Thymus (tissue), 11 donors: ENCODE measurements around the gene RMND1. TPM values are rescaled to one million over a fixed set of nuclear protein-coding genes. Genes with fewer than 3 reads are reported as not detected.
A peak's percentile ranks its signal among the peaks of the same experiment; 100 is the strongest.

Experiments used
- DNase-seq, 9 donors: peaks; one replicate each; pipeline ENCODE4 v3.0.0-alpha.2; 2013; ENCODE audit warnings: low spot score in 9 of 9, low read depth in 6 of 9, missing footprints in 1 of 9
- H3K27ac ChIP-seq, 2 donors: one replicate each; pipeline ENCODE4 v1.5.1; 2013; ENCODE audit warnings: control low read depth in 1 of 2, low read depth in 1 of 2, low read length in 1 of 2, mild to moderate bottlenecking in 1 of 2, moderate library complexity in 1 of 2
- H3K27me3 ChIP-seq, 2 donors: one replicate each; pipeline ENCODE4 v1.5.1; 2013; ENCODE audit warnings: low read length in 1 of 2; ENCODE audit not compliant: control insufficient read depth in 2 of 2, insufficient read depth in 1 of 2
- H3K36me3 ChIP-seq, 2 donors: one replicate each; pipeline ENCODE4 v1.5.1; 2013; ENCODE audit warnings: low read length in 1 of 2, mild to moderate bottlenecking in 1 of 2, moderate library complexity in 1 of 2; ENCODE audit not compliant: control insufficient read depth in 2 of 2, insufficient read depth in 2 of 2
- H3K4me1 ChIP-seq, 2 donors: one replicate each; pipeline ENCODE4 v1.5.1; 2013; ENCODE audit warnings: low read length in 2 of 2; ENCODE audit not compliant: control insufficient read depth in 2 of 2, insufficient read depth in 2 of 2
- H3K4me3 ChIP-seq, 2 donors: one replicate each; pipeline ENCODE4 v1.5.1; 2013; ENCODE audit warnings: low read length in 2 of 2, control low read depth in 1 of 2, mild to moderate bottlenecking in 1 of 2
- H3K9me3 ChIP-seq, 2 donors: one replicate each; pipeline ENCODE4 v1.5.1; 2013; ENCODE audit warnings: low read length in 1 of 2, mild to moderate bottlenecking in 1 of 2; ENCODE audit not compliant: control insufficient read depth in 2 of 2, insufficient read depth in 1 of 2
- WGBS: extraction: QIAGEN DNeasy Blood & Tissue Kit; methylation state at CpG from one replicate; pipeline ENCODE4 v1.1.7; 2013; 5-methylcytosine and 5-hydroxymethylcytosine counted together
- polyA plus RNA-seq: library from polyadenylated mRNA; stranded (reverse); fragments of 200-250 nt; gene quantifications from one replicate; pipeline ENCODE4 v1.2.3, GENCODE V29; 2013
- total RNA-seq: library from RNA; stranded (reverse); fragments of 120-200 nt; gene quantifications from one replicate; pipeline ENCODE4 v1.2.4, GENCODE V29; 2013
- donor health status: healthy.

RMND1 gene
- total and polyA plus RNA-seq, 2 donors: 17.0 to 17.2 TPM

DNA sequence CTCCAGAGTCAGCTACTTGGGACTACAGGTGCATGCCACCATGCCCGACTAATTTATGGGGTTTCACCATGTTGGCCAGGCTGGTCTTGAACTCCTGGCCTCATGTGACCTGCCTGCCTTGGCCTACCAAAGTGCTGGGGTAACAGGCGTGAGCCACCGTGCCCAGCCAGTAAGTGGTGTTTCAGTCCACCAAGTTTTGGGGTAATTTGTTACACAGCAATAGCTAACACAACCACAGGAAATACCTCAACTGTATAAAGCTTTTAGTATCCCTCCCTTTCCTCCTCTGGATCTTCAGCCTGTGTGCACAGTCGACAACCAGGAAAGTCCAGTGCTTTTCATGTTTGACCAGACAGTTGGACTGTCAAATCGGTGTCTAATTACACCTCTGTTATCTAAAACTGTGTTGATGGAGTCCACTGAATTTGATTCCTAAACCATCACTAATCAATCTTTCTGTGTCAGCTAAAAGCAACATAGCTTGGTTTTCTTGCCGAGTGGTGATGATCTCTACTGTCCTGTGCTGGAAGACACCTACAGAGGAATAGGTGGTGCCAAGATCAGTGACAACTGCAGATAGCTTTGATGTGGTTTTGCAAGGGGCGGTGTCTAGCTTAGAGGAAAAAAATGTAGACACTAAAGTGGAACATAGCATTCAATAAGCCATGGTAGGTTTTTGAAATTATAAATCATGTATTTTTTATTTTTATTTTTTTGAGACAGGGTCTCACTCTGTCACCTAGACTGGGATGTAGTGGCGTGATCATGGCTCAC, 38.4 kb downstream of the RMND1 start:
- DNase-seq: peak in 7 of 9 donors; percentile 29 to 83 (median 58)

DNA sequence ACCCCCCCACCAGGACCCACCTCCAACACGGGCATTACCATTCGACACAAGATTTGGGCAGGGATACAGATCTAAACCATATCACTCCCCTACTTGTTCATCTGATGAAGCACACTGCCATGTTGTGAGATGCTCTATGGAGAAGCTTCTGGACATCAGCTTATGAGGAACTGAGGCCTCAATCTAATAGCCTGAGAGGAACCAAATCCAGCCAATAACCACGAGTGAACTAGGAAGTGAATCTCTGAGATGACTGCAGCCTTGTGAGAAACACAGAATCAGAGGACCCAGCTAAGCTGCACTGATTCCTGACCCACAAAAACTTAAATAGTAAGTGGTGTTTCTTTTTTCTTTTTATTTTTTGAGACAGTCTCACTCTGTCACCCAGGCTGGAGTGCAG, 39.0 kb downstream of the RMND1 start:
- H3K9me3 ChIP-seq: peaks cover 0 to 6% of the 10 kb centered on the region in 2 donors
- H3K27me3 ChIP-seq: no peaks in the 10 kb centered on the region
- peaks cover 12 to 52% of the 10 kb centered on the region in 2 donors for H3K36me3 ChIP-seq
- WGBS: 96% methylated on average over 3 of the region's 3 CpGs
- H3K4me1 ChIP-seq: peaks cover 8 to 10% of the 10 kb centered on the region in 2 donors
- H3K27ac ChIP-seq: no peak overlapping the region
- H3K4me3 ChIP-seq: no peak overlapping the region
- no peak for DNase-seq

More for the DNA sequence above, 38.4 kb downstream of the RMND1 start:
- Histone ChIP-seq H3K36me3 (peaks cover 14 to 49% of the 10 kb centered on the region in 2 donors), H3K9me3 (peaks cover 0 to 6% of the 10 kb centered on the region in 2 donors), H3K27me3 (no peaks in the 10 kb centered on the region), H3K27ac (no peak overlapping the region), H3K4me1 (peaks cover 8 to 10% of the 10 kb centered on the region in 2 donors), H3K4me3 (no peak overlapping the region)
- WGBS: 77% methylated on average over 8 of the region's 8 CpGs

DNA sequence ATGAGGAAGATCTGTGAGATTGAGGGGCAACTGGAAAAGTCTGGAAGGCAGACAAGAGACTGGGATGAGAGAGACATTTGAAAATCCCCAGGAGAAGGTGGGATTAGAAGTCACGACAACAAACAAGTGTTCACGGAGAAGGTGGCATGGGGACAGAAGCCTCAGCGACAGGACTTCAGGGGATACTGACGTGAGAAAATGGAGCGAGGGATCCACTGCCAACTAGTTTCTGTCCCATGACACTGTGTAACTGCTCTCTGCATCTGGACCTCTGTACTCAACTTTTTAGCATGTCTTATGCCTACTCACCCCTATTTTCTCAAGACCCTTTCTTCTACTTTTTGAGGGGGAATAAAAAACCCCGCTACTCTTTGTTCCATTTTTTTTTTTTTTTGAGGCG, 42.2 kb downstream of the RMND1 start:
- Histone ChIP-seq H3K4me1 (peaks cover 8 to 10% of the 10 kb centered on the region in 2 donors), H3K27ac (no peak overlapping the region), H3K4me3 (no peak overlapping the region), H3K36me3 (peaks cover 18 to 62% of the 10 kb centered on the region in 2 donors), H3K27me3 (no peaks in the 10 kb centered on the region), H3K9me3 (peaks cover 0 to 6% of the 10 kb centered on the region in 2 donors)
- no peak for DNase-seq
- 97% methylated on average over 7 of the region's 7 CpGs for WGBS

DNA sequence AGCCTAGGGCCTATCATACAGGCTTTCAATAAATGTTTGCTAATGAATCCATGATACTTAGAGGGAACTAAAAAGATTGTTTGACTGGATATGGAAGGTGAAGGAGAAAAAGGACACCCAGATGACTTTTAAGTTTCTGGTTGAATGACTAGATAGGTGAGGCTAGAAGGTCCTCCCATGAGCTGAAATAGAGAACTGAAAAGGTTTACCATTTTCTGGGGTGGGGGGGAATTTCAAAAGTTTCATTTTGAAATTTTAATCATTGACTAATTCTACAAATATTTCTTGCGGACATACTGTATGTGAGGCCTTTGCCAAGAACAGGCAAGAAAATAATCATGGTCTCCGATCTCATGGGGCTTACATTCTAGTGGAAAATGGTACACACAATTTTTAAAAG, 42.7 kb downstream of the RMND1 start:
- DNase-seq: no peak
- WGBS: 98% methylated on average over 2 of the region's 2 CpGs
- H3K27ac ChIP-seq: no peak overlapping the region
- H3K9me3 ChIP-seq: peaks cover 0 to 6% of the 10 kb centered on the region in 2 donors
- no peaks in the 10 kb centered on the region for H3K27me3 ChIP-seq
- H3K4me1 ChIP-seq: peaks cover 8 to 10% of the 10 kb centered on the region in 2 donors
- peaks cover 18 to 63% of the 10 kb centered on the region in 2 donors for H3K36me3 ChIP-seq
- H3K4me3 ChIP-seq: no peak overlapping the region

DNA sequence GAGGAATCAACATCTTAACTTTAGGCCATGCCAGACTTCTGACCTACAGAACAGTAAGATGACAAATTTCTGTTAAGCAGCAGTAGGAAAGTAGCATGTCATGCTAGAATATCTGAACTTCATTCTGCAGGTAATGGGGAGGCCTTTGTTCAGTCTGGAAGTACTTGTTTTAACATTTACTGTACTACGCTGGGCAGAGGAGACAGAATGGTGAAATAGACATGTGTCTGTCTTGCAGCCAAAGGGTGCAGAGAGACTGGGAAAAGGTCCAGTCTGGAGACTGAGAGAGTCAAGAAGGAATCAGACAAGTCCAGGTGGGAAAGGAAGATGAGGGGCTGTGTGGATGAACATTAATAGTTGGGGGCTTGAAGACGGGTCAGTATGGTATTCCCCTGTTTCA, 43.1 kb downstream of the RMND1 start:
- peaks cover 18 to 65% of the 10 kb centered on the region in 2 donors for H3K36me3 ChIP-seq
- H3K4me1 ChIP-seq: peaks cover 4 to 7% of the 10 kb centered on the region in 2 donors
- no peak overlapping the region for H3K27ac ChIP-seq
- peaks cover 0 to 6% of the 10 kb centered on the region in 2 donors for H3K9me3 ChIP-seq
- H3K27me3 ChIP-seq: no peaks in the 10 kb centered on the region
- WGBS: 99% methylated on average over 2 of the region's 2 CpGs
- H3K4me3 ChIP-seq: no peak overlapping the region
- no peak for DNase-seq

DNA sequence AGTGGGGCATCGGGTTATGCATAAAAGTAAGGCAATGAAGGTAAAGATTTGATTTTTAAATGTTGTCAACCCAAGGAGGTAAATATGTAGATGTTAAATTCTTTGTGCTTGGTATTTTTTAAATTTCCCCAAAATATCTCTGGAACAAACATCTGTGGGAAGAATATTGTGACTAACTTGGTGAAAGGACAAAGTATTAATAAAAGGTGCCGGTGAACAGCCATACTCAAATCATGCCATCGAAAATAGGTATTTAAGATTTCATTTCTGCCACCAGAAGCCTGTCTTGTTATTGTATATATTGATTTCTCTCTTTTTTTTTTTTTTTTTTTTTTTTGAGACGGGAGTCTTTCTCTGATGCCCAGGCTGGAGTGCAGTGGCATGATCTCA, 48.0 kb downstream of the RMND1 start:
- Histone ChIP-seq H3K27ac (no peak overlapping the region), H3K4me1 (no peaks in the 10 kb centered on the region), H3K9me3 (no peaks in the 10 kb centered on the region), H3K36me3 (peaks cover 9 to 51% of the 10 kb centered on the region in 2 donors), H3K27me3 (no peaks in the 10 kb centered on the region), H3K4me3 (no peak overlapping the region)
- DNase-seq: no peak
- WGBS: 99% methylated on average over 4 of the region's 4 CpGs

DNA sequence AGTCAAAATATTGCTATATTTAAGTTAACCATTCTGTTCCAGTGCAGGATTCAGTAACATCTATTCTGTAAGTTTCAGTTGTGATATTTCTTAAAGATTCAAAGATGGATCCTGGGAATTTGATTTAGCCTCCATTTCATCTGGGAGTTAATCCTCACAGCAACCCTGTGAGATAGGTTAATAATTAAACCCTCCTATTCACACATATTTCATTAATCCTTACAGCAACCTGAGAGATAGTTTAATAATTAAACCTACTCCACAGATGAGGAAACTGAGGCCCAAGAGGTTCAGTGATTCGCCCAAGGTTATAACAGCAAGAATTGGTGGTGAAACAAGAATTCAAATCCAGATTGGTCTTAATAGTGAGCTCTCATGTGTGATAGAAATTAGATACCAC, 49.7 kb downstream of the RMND1 start:
- Histone ChIP-seq H3K27me3 (no peaks in the 10 kb centered on the region), H3K9me3 (no peaks in the 10 kb centered on the region), H3K36me3 (peaks cover 6 to 51% of the 10 kb centered on the region in 2 donors), H3K4me1 (no peaks in the 10 kb centered on the region), H3K27ac (no peak overlapping the region), H3K4me3 (no peak overlapping the region)
- WGBS: 98% methylated on average over 1 of the region's 1 CpG
- no peak for DNase-seq

DNA sequence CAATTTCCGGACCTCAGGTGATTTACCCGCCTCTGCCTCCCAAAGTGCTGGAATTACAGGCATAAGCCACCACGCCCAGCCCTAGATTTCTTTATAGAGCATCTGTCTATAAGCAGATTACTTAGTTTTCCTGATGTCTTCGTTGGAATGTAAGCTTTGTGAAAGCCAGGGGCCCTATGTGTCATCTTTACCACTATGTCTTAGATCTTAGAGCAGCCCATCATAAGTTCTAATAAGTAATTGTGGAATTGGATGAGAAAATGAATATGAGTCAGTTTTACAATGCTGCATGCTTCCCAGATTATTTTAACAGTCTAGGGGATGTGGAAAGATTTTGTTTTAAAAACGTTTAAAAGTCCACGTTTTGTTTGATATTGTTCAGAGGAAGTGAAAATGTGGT, 51.5 kb downstream of the RMND1 start:
- WGBS: 89% methylated on average over 6 of the region's 6 CpGs
- Histone ChIP-seq H3K27ac (no peak overlapping the region), H3K4me1 (peaks cover under 1% of the 10 kb centered on the region in 2 donors), H3K36me3 (peaks cover 3 to 49% of the 10 kb centered on the region in 2 donors), H3K27me3 (no peaks in the 10 kb centered on the region), H3K9me3 (no peaks in the 10 kb centered on the region), H3K4me3 (no peak overlapping the region)
- DNase-seq: no peak

DNA sequence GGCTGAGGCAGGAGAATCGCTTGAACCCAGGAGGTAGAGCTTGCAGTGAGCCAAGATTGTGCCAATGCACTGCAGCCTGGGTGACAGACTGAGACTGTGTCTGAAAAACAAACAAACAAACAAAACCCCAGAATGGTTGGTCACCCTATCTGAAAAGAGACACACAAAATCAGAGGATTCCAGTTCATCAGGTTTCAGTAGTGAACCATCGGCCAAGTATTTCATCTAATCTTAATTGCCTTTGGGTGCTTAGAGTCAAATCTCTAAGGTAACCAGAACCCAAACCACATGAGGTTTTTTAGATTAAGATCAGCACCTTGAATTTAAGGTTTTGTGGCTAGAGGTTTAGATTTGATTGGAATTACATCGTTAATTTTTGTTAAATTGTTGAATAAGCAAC, 52.2 kb downstream of the RMND1 start:
- Histone ChIP-seq H3K9me3 (no peaks in the 10 kb centered on the region), H3K36me3 (peaks cover 3 to 46% of the 10 kb centered on the region in 2 donors), H3K27ac (no peak overlapping the region), H3K4me3 (no peak overlapping the region), H3K27me3 (no peaks in the 10 kb centered on the region), H3K4me1 (peaks cover 2% of the 10 kb centered on the region in 2 donors)
- WGBS: 47% methylated on average over 3 of the region's 3 CpGs
- DNase-seq: no peak
